CD4-positive, alpha-beta T cell treated with Interleukin-10 for 1 hour (primary cell): Measurements from ENCODE around the gene TUBA1A.
A peak's percentile ranks its signal among the peaks of the same experiment; 100 is the strongest.
"Not testable (repeated sequence)": the region's sequence is repeated elsewhere in the genome, so short reads cannot be mapped to it uniquely, and the experiment has no call there.

Experiments
- DNase-seq: peaks from one replicate; pipeline ENCODE4 v3.0.0-alpha.2; 2020

Gene TUBA1A

GRCh38 chr12:49188916-49189367 is at the start of gene TUBA1A:
Gene TUBA1A, minus strand, starts transcription at chr12:49189080. Its CDS starts 101 bp downstream, at chr12:49188979.
- DNase-seq, result peak; percentile 98

GRCh38 chr12:49236423-49236822 is 47.5 kb upstream of the TUBA1A start:
- no peak for DNase-seq

- DNase-seq, result peak; percentile 46
These were observed 45.1 kb upstream of the TUBA1A start for GRCh38 chr12:49233842-49234526.

GRCh38 chr12:49232940-49233841 is 44.3 kb upstream of the TUBA1A start:
- no peak for DNase-seq

GRCh38 chr12:49231878-49232655 is 43.2 kb upstream of the TUBA1A start:
- no peak for DNase-seq

- DNase-seq, result peak; percentile 10
These were observed 41.9 kb upstream of the TUBA1A start for GRCh38 chr12:49230805-49231194.

- DNase-seq, result no peak
These were observed 41.4 kb upstream of the TUBA1A start for GRCh38 chr12:49230176-49230804.

- DNase-seq, result no peak
These were observed 39.8 kb upstream of the TUBA1A start for GRCh38 chr12:49228653-49229052.

GRCh38 chr12:49227713-49228112 is 38.8 kb upstream of the TUBA1A start:
- DNase-seq, result no peak

- peak; percentile 11 for DNase-seq
These were observed 36.8 kb upstream of the TUBA1A start for GRCh38 chr12:49225576-49226166.

GRCh38 chr12:49223590-49224369 is 34.9 kb upstream of the TUBA1A start:
- DNase-seq, result no peak

GRCh38 chr12:49223122-49223521 is 34.2 kb upstream of the TUBA1A start:
- no peak for DNase-seq

GRCh38 chr12:49220972-49221371 is 32.1 kb upstream of the TUBA1A start:
- no peak for DNase-seq

- no peak for DNase-seq
These were observed 30.6 kb upstream of the TUBA1A start for GRCh38 chr12:49219417-49220026.

- no peak for DNase-seq
These were observed 23.7 kb upstream of the TUBA1A start for GRCh38 chr12:49212572-49212971.

GRCh38 chr12:49210703-49211102 is 21.8 kb upstream of the TUBA1A start:
- DNase-seq, result not testable (repeated sequence)

- DNase-seq, result no peak
These were observed 19.8 kb upstream of the TUBA1A start for GRCh38 chr12:49208676-49209075.

- DNase-seq, result no peak
These were observed 19.3 kb upstream of the TUBA1A start for GRCh38 chr12:49208146-49208545.

GRCh38 chr12:49206389-49206788 is 17.5 kb upstream of the TUBA1A start:
- no peak for DNase-seq

GRCh38 chr12:49201595-49202295 is 12.9 kb upstream of the TUBA1A start:
- peak; percentile 35 for DNase-seq
